AG04450 (cell line): ENCODE measurements around the gene COMMD10. TPM values are rescaled to one million over a fixed set of nuclear protein-coding genes. Genes with fewer than 3 reads are reported as not detected.

Source experiments
- CTCF ChIA-PET: fragments of 300-600, 350-600 bp; formaldehyde crosslinking; extraction: SDS; loops from one replicate; lab custom pipeline; 2022; ENCODE audit warnings: antibody characterized with exemption, inconsistent platforms; lab: Charles Lee
- POLR2A ChIA-PET: fragments of 350-600 bp; formaldehyde crosslinking; extraction: SDS; loops from one replicate; lab custom pipeline; 2021; ENCODE audit warnings: antibody characterized with exemption, inconsistent platforms; lab: Yijun Ruan, JAX
- DNase-seq: peaks from one replicate; pipeline ENCODE4 v3.0.0-alpha.2; 2011; ENCODE audit warnings: low read depth, low spot score
- H3K27ac ChIP-seq: one replicate; pipeline ENCODE4 v1.5.1; 2012; ENCODE audit warnings: low read depth, low read length, control low read depth
- H3K27me3 ChIP-seq: one replicate; pipeline ENCODE4 v1.6.0; 2012; ENCODE audit warnings: low read length; ENCODE audit not compliant: control insufficient read depth, insufficient read depth
- H3K4me3 ChIP-seq: 2 replicates; pipeline ENCODE4 v1.5.1; 2011; ENCODE audit warnings: mild to moderate bottlenecking, low read depth, low read length, control low read depth
- H3K9me3 ChIP-seq: 2 replicates; pipeline ENCODE4 v1.5.1; 2012; ENCODE audit warnings: low read length; ENCODE audit not compliant: control insufficient read depth, insufficient read depth
- CTCF ChIP-seq: IDR thresholded peaks from 2 replicates; pipeline ENCODE4 v1.5.1; 2011; ENCODE audit warnings: low read depth, low read length, control low read depth, inconsistent platforms
- polyA plus RNA-seq: library from polyadenylated mRNA; depleted of rRNA; stranded (reverse); fragments of >200 nt; gene quantifications from 2 replicates; pipeline ENCODE4 v1.2.3, GENCODE V29; 2011

COMMD10 gene
- polyA plus RNA-seq, 1 experiment = 28.2 TPM

- TF ChIP-seq CTCF = no peak
- H3K27ac ChIP-seq = no peak overlapping the region
- H3K9me3 ChIP-seq = no peaks in the 10 kb centered on the region
- no peaks in the 10 kb centered on the region for H3K27me3 ChIP-seq
- ChIA-PET POLR2A (no interaction called here), CTCF (interaction anchor here (0.6 to 1.2 kb wide), 2 partner anchors 11 to 15 kb away, joined by 5 to 6 read pairs; no protein-coding TSS in a partner anchor)
- DNase-seq = no peak
- no peak overlapping the region for H3K4me3 ChIP-seq
Measured at GRCh38 chr5:116152169-116152568, 67.3 kb downstream of the COMMD10 start.

GRCh38 chr5:116153687-116154174, 68.9 kb downstream of the COMMD10 start:
- no peaks in the 10 kb centered on the region for H3K9me3 ChIP-seq
- no peak for DNase-seq
- ChIA-PET CTCF (interaction anchor here (1.0 to 1.6 kb wide), 2 partner anchors 16 to 266 kb away, joined by 4 to 8 read pairs; no protein-coding TSS in a partner anchor), POLR2A (interaction anchor here (0.7 kb wide), 1 partner anchor 259 kb away, joined by 3 read pairs; no protein-coding TSS in a partner anchor)
- H3K27me3 ChIP-seq = no peaks in the 10 kb centered on the region
- no peak overlapping the region for H3K27ac ChIP-seq
- no peak for TF ChIP-seq CTCF
- H3K4me3 ChIP-seq = no peak overlapping the region

GRCh38 chr5:116154252-116154651, 69.4 kb downstream of the COMMD10 start:
- H3K9me3 ChIP-seq = no peaks in the 10 kb centered on the region
- CTCF ChIA-PET = interaction anchor here (1.6 kb wide), 1 partner anchor 17 kb away, joined by 8 read pairs; no protein-coding TSS in a partner anchor
- POLR2A ChIA-PET = interaction anchor here (0.7 kb wide), 1 partner anchor 258 kb away, joined by 3 read pairs; no protein-coding TSS in a partner anchor

GRCh38 chr5:116154931-116155330, 70.1 kb downstream of the COMMD10 start:
- Histone ChIP-seq H3K27ac (no peak overlapping the region), H3K27me3 (no peaks in the 10 kb centered on the region), H3K9me3 (no peaks in the 10 kb centered on the region), H3K4me3 (no peak overlapping the region)
- no peak for DNase-seq
- ChIA-PET POLR2A (no interaction called here), CTCF (interaction anchor here (1.6 kb wide), 1 partner anchor 17 kb away, joined by 8 read pairs; no protein-coding TSS in a partner anchor)
- no peak for TF ChIP-seq CTCF

More at GRCh38 chr5:116154252-116154651, 69.4 kb downstream of the COMMD10 start:
- TF ChIP-seq CTCF = no peak
- no peaks in the 10 kb centered on the region for H3K27me3 ChIP-seq
- H3K4me3 ChIP-seq = no peak overlapping the region
- DNase-seq = no peak
- no peak overlapping the region for H3K27ac ChIP-seq

- no peaks in the 10 kb centered on the region for H3K27me3 ChIP-seq
- H3K9me3 ChIP-seq = no peaks in the 10 kb centered on the region
- H3K4me3 ChIP-seq = no peak overlapping the region
- TF ChIP-seq CTCF = no peak
- POLR2A ChIA-PET = no interaction called here
- no peak overlapping the region for H3K27ac ChIP-seq
- CTCF ChIA-PET = no interaction called here
- DNase-seq = no peak
Measured at GRCh38 chr5:116157902-116158301, 73.1 kb downstream of the COMMD10 start.
